Kasumi-1 (cell line): Measurements from ENCODE around the gene CLEC11A.
"Not testable (repeated sequence)": the region's sequence is repeated elsewhere in the genome, so short reads cannot be mapped to it uniquely, and the experiment has no call there.

Experiments used
- DNase-seq, 2 experiments: peaks; one replicate each; lab custom pipeline; 2025; lab: John Stamatoyannopoulos, UW

The CLEC11A gene

GRCh38 chr19:50759076-50759475, 35.9 kb downstream of the CLEC11A start:
- not testable (repeated sequence) for DNase-seq

- peak; percentile 24 to 55 for DNase-seq
Observed at GRCh38 chr19:50759886-50760285, 36.7 kb downstream of the CLEC11A start.

GRCh38 chr19:50761501-50761900, 38.3 kb downstream of the CLEC11A start:
- DNase-seq: not testable (repeated sequence)

- DNase-seq: not testable (repeated sequence)
Observed at GRCh38 chr19:50763521-50763920, 40.4 kb downstream of the CLEC11A start.

GRCh38 chr19:50764409-50764808, 41.2 kb downstream of the CLEC11A start:
- no peak for DNase-seq

GRCh38 chr19:50766746-50767145, 43.6 kb downstream of the CLEC11A start:
- DNase-seq: not testable (repeated sequence)

GRCh38 chr19:50767263-50767662, 44.1 kb downstream of the CLEC11A start:
- not testable (repeated sequence) for DNase-seq

GRCh38 chr19:50768277-50768676, 45.1 kb downstream of the CLEC11A start:
- DNase-seq: no peak

- not testable (repeated sequence) for DNase-seq
Observed at GRCh38 chr19:50770164-50770563, 47.0 kb downstream of the CLEC11A start, which contains the start of gene GPR32. Gene GPR32 (plus strand): TSS chr19:50770464. CDS start chr19:50770601, 137 bp downstream.

- no peak for DNase-seq
Observed at GRCh38 chr19:50770888-50771287, 47.7 kb downstream of the CLEC11A start.

- DNase-seq: peak; percentile 32 to 58
Observed at GRCh38 chr19:50772476-50772875, 49.3 kb downstream of the CLEC11A start.

- not testable (repeated sequence) for DNase-seq
Observed at GRCh38 chr19:50772912-50773311, 49.7 kb downstream of the CLEC11A start.

- DNase-seq: not testable (repeated sequence)
Observed at GRCh38 chr19:50773454-50773853, 50.3 kb downstream of the CLEC11A start.
